LHCN-M2 (cell line): Measurements from ENCODE around the gene TREML2. TPM values are rescaled to one million over a fixed set of nuclear protein-coding genes. Genes with fewer than 3 reads are reported as not detected.
A peak's percentile ranks its signal among the peaks of the same experiment; 100 is the strongest.
"Not testable (repeated sequence)": the region's sequence is repeated elsewhere in the genome, so short reads cannot be mapped to it uniquely, and the experiment has no call there.

Source experiments
- DNase-seq: peaks from one replicate; pipeline ENCODE4 v3.0.0-alpha.2; 2012; ENCODE audit warnings: low read depth
- total RNA-seq: library from RNA; depleted of rRNA; stranded (reverse); fragments of >200 nt; gene quantifications from 2 replicates; pipeline ENCODE4 v1.2.3, GENCODE V29; 2014

TREML2 gene
- total RNA-seq, 1 experiment from 2014 or later, result not detected

DNA sequence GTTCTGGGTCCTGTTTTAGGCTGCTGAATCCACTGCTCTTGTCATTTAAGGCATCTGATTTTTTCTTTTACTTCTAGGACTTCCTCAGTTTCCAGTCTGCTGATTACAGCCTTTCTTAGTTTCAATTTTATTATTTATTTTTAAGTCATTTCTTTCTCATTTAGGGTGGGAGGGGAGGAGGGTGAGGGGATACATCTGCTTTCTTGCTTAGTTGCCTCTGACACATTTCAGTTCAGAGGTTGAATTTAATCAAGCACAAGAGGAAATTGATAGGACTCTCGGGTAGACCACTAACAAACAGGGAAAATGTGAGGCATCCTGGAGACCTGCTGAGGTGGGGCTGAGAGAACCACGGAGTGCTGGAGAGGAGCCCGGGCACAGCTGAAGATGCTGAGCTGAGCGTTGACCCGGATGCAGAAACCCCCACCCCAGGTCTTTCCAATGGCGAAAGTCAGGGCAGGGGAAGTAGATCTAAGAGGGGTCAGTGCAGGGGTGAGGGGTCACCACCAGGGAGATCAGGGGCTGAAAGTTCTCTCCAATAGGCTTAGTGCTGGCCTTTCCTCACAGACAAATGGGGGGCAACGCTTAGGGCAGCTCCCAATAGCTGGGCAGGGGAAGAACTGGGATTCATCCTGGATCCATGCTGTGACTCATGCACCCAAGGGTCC is 7.6 kb upstream of the TREML2 start:
- no peak for DNase-seq

DNA sequence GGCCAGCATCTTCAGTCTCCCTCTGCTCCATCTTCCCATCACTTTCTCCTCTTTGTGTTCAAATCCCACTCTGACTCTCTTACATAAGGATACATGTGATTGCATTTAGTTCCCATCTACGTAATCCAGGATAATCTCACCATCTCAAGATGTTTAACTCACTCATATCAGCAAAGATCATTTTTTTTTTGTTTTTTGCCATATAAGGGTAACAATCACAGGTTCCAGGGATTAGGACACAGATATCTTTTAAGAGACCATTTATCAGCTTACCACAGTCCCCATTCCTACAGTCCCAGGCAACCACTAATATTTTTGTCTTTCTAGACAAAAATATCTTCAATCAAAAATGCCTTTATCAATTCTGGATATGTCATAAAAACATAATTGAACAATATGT is 3.2 kb upstream of the TREML2 start:
- DNase-seq, result no peak

DNA sequence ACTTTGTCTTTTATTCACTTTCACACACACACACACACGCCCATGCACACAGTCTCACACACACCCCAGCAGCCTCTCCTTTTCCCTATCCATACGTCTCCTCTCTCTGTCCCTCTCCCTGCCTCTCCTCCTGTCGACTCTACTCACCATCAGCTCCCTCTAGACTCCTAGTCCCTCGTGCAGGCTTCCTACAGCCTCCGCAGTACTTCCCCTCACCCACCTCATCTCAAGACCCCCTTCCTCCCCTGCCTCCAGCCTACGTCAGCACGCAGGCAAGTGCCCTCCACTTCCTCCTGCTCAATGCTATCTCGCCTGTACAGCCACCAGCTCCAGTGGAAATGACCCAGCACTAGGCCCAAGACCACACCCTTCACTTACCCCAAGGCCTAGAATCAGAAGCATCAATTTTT is 820 bp upstream of the TREML2 start:
- DNase-seq, result no peak

DNA sequence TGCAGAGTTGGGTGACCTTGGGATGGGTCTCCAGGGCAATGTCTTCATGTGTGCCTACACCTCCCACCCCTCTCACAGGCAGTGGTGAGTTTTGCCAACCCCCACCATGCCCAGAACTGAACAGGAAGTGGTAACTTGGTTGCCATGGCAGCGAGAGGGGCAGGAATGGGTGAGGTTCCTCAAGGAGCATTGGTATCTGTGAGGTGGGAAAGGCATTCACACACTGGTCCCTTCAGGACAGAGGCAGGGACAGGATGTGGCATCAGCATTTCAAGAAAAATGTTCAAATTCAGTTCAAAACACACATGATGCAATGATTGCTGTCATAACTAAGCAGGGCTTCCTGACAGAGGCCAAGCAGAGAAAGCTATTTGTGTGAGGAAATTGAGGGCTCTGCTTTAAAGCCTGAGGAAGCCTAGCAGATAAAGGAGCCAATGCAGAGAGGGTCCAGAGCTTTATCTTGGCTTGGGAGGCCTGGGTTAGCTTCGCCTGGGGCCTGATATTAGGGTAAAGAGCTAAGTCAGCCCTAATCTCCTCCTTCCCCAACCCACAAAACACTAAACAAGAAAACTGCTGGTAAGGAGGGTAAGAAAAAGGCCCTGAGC is 551 bp downstream of the TREML2 start:
- DNase-seq, result no peak

DNA sequence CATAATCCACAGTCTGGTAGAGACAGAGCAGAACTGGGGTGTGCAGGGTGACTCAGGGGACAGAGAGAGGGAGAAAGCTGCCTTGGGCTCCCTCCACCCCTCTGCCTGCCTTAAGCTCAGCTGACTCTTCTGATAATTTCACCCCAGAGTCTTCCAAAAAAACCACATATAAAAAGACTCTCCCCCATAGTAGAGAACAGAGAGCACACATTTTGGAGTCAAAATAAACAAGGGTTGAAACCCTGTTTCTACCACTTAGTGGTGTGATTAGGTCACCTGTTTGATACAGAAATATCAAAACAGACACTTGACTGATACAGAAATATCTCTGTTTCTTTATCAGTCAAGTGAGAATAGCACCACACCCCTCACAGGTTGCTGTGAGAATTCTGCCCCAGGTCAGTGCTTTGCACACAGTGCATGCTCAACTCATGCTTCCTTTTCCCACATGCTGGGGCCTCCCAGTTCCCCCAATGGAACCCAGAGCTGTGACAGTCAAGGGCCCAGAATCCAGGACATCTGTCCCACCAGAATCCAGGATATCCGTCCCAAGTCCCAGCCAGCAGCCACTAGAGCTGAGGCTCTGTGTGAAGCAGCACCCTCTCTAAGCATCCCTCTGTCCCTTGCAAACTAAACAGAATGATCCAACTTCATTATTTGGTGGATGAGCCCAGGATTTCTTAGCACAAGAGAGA is 1.2 kb downstream of the TREML2 start:
- DNase-seq, result no peak

DNA sequence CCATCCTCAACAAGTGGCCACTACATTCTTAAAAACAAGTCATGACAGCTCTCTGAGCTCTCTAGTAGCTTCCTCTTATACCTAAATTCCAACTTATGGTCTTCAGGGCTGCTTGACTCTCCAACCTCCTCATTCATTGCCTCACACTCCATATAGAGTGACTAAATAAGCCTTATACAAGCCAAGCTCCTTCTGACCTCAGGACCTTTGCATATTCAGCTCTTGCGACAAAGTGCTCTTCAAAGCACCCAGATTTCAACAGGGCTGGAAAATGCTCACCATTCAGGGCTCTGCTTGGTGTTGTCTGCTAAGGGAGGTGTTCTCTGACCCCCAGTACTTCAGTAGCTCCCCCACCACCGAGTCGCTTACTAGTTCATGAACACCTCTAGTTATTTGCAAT is 3.7 kb downstream of the TREML2 start:
- no peak for DNase-seq

DNA sequence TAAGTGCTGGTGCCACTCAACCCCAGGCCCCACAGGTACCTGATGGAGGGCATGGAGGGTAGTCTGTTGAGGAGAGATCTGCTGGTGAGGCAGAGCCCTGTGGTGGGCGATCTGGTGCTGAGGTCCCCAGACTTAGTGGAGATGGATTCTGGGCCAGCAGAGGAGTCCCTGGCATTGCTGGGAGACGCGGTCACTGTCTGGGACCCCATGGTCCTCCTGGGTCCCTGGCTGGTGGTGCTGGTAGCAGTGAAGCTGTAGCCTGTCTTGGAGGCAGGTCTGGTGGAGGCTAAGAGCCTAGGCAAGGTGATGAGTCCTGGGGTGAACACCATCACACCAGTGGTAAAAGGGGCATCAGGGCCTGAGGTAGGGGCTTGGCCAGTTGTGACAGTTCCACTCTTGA is 6.6 kb downstream of the TREML2 start:
- no peak for DNase-seq

DNA sequence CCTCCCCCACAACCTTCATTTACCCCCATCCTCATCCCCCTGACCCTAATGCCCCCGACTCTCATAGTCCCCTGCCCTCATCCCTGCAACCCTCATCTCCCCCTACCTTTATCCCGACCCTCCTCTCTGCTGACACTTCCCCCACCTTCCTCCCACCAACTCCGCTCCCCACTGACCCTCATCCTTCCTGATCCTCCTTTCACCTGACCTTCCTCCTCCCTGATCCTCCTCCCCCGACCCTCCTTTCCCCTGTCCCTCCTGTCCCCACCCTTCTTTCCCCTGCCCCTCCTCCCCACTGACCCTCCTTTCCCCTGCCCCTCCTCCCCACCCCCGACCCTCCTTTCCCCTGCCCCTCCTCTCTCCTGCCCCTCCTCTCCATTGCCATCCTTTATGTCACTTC is 7.1 kb downstream of the TREML2 start:
- DNase-seq, result no peak

DNA sequence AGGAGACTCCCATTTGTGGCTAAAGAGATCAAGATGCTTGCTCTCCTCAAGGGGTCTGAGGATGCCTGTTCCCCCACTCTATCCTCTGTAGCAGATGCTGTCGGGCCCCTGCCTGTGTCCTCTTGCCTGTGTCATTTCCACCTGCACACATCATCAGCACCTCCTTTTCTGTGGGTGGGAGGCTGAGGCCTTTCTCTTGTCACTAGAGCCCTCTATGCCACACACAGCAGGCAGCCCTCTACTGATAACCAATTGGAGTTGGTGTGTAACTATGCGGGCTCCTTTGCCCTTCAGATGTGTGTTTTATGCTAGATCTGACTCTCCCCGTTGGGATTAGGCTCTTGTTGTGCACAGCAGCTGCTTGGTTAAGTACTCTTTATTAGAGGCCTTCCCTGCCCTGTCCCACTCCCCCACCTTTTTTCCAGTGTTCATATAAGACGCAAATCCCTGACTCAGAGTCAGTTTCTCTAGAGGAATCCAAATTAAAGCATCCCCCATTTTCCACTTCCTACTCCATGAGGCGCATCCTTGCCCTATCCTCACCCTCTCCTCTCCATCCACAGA is 7.7 kb downstream of the TREML2 start:
- no peak for DNase-seq

DNA sequence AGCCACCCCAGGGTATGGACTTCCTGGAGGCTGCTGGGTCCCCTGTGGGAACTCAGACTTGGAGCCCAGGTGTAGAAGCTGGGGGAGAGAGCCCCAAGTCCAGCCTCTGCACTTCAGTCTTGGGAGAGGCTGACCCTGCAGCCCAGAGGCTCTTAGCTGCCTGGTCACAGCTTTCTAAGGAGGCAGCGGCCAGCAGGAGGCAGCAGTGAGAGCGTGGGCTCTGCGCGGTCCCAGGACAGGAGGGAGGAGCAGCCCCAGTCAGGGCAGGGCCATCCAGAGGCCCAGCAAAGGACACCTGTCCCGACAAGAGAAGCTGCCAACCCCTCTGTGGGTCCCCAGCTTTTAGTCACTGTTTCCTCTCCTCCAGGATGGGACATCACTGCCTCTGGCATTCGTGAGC is 9.4 kb downstream of the TREML2 start:
- DNase-seq, result peak; percentile 13

DNA sequence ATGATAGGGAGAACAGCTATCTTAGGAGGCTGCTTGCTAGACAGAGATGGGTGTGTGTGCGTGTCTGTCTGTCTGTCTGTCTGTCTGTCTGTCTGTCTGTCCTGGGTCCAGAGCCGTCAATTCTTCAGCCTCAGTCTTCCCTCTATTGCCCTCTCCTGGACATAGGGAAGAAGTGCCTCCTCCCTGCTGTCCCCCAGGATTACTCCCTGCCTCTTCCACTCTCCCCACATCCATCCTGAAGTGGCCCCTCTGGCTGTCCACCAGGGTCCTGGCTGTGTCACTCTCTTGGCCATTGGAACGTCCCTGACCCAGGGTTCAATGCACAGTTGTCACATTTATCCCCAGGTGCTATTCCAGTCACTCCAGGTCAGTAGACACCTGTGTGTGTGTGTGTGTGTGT is 10.2 kb downstream of the TREML2 start:
- no peak for DNase-seq

DNA sequence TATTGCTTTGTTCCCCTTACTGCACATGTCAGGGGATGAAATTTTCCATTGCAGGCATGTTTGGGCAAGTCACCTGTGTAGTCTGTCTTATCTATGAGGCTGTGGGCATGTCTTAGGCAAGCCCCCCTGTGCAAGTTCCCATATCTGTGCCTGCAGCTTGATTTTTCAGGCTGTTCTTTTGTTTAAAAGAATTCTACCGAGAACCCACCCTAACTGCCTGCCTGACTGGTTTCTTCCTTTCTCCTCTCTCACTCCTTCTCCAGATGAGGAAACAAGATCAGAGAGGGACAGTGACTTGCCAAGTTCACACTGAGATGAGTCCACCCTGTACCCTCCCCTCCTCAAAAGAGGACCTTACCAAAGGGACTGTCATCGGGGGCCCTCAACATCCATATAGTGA is 11.0 kb downstream of the TREML2 start:
- DNase-seq, result no peak

DNA sequence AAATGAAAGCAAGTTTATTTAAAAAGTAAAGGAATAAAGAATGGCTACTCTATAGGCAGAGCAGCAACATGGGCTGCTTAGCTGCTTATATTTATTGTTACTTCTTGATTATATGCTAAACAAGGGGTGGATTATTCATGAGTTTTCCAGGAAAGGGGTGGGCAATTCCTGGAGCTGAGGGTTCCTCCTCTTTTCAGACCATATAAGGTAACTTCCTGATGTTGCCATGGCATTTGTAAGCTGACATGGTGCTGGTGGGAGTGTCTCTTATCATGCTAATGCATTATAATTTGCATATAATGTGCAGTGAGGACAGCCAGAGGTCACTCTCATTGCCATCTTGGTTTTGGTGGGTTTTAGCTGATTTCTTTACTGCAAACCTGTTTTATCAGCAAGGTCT is 11.9 kb downstream of the TREML2 start:
- DNase-seq, result not testable (repeated sequence)

DNA sequence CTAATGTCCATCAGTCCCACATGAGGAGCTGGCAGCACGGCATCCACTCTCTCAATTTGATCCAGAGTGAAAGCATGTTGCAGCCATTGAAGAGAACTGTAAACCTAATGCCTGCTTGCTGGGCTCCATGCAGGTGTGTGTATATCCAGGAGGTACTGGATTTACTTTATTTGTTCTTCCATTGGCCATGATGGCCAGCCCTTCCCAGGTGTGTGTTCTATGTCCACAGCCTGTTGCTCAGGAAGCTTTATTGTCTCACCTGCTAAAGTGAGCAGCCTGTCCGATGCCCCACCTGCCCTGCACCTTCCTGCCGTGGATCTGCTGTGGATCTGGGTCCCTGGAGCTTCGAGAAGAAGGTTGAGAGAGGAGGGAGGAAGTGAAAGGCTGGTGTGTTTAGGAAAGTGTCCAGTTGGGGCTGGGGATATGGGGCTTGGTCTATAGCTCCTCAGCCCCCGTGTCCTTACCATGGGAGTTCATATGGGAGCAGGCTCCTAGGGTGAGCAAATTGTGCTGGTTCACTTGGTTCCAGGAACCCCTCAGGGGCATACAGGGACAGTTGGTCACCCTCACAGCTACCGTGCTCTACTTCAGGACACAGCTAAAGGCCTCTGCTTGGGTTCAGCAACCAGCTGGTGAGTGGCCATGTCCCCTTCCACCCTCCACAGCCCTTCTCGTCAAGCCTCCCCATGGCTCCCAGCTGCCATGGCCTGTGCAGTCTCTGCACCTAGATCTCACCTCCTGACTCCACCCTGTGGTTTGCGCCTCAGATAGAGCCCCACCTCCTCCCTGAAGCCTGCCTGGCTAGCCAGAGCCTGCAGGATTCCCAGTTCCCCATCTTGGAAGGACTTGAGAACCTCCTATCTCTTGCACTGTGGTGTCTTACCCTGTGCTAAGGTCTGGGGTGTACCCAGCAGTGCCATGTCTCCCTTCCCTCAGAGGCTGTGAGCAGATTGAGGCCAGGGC is 12.7 kb downstream of the TREML2 start:
- DNase-seq, result no peak

DNA sequence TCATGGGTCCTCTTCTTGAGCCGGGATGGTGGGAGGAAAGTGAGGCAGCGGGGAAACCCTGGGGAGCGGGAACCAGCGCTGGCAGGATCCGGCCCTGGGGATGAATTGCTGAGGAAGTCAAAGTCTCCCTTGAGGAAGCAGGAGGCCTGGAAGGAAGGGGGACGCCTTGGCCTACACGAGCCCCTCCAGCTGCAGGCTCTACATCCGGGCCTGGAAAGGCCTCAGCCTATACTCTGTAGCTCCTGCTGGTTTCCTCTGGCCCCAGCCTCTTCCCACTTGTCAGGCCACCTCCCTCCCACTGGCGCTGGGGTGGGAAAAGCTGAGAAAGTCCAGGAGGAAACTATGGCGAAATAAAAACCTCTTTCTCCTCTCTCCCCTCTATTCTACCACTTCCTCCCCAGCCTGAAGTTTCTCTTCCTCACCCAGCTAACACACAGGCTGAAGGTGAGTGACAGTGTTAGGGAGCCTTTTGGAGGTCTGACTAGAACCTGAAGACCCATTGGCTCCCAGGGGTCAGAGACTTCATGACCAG is 14.9 kb downstream of the TREML2 start:
- no peak for DNase-seq

DNA sequence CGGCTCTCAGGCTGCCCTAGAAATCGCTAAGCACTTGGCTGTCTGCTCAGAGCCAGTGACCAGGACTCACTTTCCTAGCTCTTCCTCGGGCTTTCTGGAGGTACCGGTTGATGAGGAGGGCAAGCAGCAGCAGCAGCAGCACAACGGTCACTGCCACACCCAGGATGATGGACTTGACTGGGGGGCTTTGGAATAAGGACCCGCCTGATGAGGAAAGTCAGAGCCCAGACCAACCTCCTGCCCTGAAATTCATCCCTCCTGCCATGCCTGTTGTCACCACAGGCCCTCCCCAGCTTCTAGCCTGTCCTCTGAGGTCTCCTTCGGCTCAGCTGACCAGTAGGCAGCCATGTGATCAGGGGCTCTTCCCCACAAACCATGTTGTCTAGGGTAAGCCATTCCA is 16.2 kb downstream of the TREML2 start:
- DNase-seq, result no peak

DNA sequence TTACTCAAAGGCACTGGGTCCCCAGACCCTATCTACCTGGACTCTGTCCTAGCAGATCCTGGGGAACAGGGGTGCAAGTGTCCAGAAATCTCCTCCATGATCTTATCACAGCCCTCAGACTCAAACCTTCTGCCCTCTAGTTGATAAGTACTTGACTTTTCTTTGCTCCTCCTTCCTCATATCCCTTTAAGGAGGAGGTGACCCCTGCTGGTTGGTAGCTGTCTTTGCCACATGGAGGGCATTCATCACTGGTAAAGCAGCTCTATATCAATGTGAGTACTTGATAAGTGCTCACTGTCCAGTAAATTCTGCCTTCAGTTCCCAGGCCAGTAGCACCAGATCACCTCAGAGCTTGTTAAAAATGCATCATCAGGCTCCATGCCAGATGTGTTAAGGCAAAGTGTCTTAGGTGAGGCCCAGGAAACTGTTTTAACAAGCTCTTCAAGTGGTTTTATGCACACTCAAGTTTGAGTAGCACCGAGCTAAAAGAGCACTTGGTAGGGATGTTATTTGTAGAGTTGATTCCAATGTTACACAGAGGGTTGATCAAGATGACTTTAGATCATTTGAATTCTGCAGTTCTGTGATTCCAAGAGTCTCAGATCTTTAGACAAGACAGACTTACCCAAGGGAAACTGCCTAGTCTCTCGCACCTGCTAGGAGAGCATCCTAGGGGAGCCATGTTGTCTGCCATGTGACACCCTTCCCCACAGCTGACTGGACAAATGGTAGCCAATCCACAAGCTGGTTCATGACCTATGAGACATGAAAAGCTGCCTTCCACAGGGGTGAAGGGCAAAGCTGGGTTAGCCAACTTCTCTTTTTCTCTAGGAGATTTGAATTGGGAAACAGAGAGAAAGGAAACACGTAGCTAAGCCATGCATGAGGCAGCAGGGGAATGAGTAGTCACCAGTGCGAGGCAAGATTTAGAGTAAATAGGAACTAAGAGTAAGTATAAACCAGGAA is 18.6 kb downstream of the TREML2 start:
- peak; percentile 53 for DNase-seq

DNA sequence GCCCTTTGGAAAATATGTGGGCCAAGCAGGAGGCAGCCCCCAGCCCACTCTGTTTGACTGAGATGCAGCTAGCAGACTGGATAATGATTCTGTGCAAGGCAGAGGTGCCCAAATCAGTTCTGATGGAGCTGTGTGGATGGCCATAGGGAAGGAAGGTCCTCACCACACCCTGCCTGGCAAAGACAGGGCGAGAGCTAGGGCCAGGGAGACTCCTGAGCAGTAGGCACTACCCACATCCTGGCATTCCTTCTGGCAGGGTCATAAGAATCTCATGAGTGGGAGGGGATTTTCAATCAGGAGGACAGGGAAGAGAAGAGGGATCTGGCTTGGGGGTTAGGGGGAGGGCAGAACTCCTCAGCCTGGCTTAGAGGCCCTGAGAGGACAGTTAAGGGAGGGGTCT is 19.4 kb downstream of the TREML2 start:
- DNase-seq, result no peak

DNA sequence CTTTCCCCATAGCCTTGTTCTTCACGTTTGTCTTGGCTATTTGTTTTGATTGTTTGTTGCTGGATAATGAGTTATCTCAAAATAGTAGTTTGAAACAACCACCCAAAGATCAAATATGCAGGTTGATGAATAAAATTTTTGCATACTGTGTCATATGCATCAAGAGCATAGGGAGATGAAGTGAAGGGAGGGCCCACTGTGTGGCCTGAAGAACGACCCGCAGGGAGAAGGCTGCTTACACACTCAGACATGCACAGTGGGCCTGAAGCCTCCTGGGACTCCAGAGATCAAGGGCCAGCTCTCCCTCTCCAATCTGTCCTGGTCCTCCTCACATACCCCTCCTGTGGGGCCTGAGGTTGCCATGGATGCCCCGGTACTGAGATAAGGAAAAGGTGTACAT is 21.8 kb downstream of the TREML2 start:
- DNase-seq, result no peak

DNA sequence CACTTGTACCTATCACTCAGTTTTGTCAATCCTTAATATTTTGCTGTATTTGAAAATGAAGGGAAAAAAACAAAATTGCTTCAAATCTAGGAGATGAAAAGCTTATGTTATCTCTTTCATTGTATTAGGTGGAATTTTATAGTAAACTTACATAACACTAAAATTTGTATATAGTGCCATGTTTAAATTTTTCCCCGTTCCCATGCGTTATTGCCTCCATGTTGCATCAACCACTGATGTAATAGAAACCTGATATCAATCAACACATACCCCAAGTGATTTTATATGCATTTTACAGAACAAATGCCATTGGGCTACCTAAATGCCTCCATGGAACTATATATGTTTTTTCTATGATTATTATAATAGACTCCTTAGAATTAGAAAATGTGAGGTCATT is 23.3 kb downstream of the TREML2 start:
- no peak for DNase-seq
